HEK293T (cell line): ENCODE measurements around the gene SLC31A1.
"Not testable (repeated sequence)": the region's sequence is repeated elsewhere in the genome, so short reads cannot be mapped to it uniquely, and the experiment has no call there.

Source experiments
- CTCF ChIA-PET: fragments of 350-600 bp; formaldehyde crosslinking; extraction: SDS; loops from one replicate; lab custom pipeline; 2021; ENCODE audit warnings: antibody characterized with exemption, inconsistent platforms; lab: Yijun Ruan, JAX
- POLR2A ChIA-PET: fragments of 350-600 bp; formaldehyde crosslinking; extraction: SDS; loops from one replicate; lab custom pipeline; 2020; ENCODE audit warnings: antibody characterized with exemption, inconsistent platforms; lab: Yijun Ruan, JAX
- DNase-seq: peaks from one replicate; pipeline ENCODE4 v3.0.0; 2012; ENCODE audit warnings: mixed read lengths; ENCODE audit errors: extremely low spot score
- ARNT ChIP-seq: fragments of 450-650 bp; IDR thresholded peaks from 2 replicates; pipeline ENCODE4 v1.6.1; 2017; ENCODE audit warnings: mild to moderate bottlenecking
- BHLHE40 ChIP-seq: fragments of 450-650 bp; IDR thresholded peaks from 2 replicates; pipeline ENCODE4 v1.6.1; 2016; ENCODE audit warnings: mild to moderate bottlenecking, moderate library complexity, borderline replicate concordance
- CTBP1 ChIP-seq: fragments of 450-650 bp; IDR thresholded peaks from 2 replicates; pipeline ENCODE4 v1.6.1; 2016; ENCODE audit warnings: borderline replicate concordance
- ELF4 ChIP-seq: fragments of 450-650 bp; IDR thresholded peaks from 2 replicates; pipeline ENCODE4 v1.6.1; 2017; ENCODE audit warnings: antibody characterized with exemption
- FOXA1 ChIP-seq: fragments of 450-650 bp; IDR thresholded peaks from 2 replicates; pipeline ENCODE4 v1.6.1; 2016; ENCODE audit warnings: mild to moderate bottlenecking
- FOXK2 ChIP-seq: fragments of 450-650 bp; IDR thresholded peaks from 2 replicates; pipeline ENCODE4 v1.6.1; 2016; ENCODE audit warnings: mild to moderate bottlenecking
- FOXM1 ChIP-seq: fragments of 450-650 bp; IDR thresholded peaks from 2 replicates; pipeline ENCODE4 v1.6.1; 2017; ENCODE audit warnings: mild to moderate bottlenecking, borderline replicate concordance
- HDGF ChIP-seq: fragments of 450-650 bp; IDR thresholded peaks from 2 replicates; pipeline ENCODE4 v1.6.1; 2017; ENCODE audit warnings: antibody characterized with exemption, borderline replicate concordance
- L3MBTL2 ChIP-seq: fragments of 450-650 bp; conservative IDR thresholded peaks from 2 replicates; pipeline ENCODE4 v1.6.1; 2016; ENCODE audit warnings: mild to moderate bottlenecking
- LEF1 ChIP-seq: fragments of 450-650 bp; IDR thresholded peaks from 2 replicates; pipeline ENCODE4 v1.6.1; 2017; ENCODE audit warnings: mild to moderate bottlenecking, borderline replicate concordance
- NFRKB ChIP-seq: fragments of 450-650 bp; IDR thresholded peaks from 2 replicates; pipeline ENCODE4 v1.6.1; 2016; ENCODE audit warnings: mild to moderate bottlenecking, moderate library complexity
- SP1 ChIP-seq: fragments of 450-650 bp; IDR thresholded peaks from 2 replicates; pipeline ENCODE4 v1.6.1; 2017
- SUZ12 ChIP-seq: fragments of 450-650 bp; IDR thresholded peaks from 2 replicates; pipeline ENCODE4 v1.6.1; 2016; ENCODE audit warnings: mild to moderate bottlenecking
- TARDBP ChIP-seq: fragments of 450-650 bp; IDR thresholded peaks from 2 replicates; pipeline ENCODE4 v1.6.1; 2016
- ZNF384 ChIP-seq: fragments of 450-650 bp; IDR thresholded peaks from 2 replicates; pipeline ENCODE4 v1.6.1; 2016
- TF ChIP-seq, protein P1 (sequence below): fragments of 450-650 bp; IDR thresholded peaks from 2 replicates; pipeline ENCODE4 v1.6.1; 2016

The SLC31A1 gene

DNA sequence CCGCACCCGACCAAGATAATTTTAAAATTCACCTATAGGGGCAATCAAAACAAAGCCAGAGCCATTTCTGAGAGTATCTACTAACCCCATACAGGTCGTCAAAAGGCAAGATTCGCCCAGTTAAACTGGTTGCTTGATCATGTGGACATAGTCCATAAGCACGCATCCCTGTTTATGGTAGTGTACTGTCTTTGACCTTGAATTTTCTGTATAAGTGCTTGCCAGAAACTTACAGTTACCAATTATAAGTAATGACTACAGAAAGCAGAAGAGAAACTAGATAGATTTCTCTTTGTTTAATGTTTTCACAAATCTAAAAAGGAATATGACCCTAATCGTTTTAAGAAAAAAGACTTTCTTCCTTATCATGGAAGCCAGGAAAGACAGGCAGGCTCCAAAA, 25.6 kb downstream of the SLC31A1 start:
- POLR2A ChIA-PET = no interaction called here
- TF ChIP-seq ELF4 (no peak), LEF1 (no peak), SP1 (no peak), FOXM1 (no peak), ARNT (no peak), TARDBP (no peak), CTBP1 (no peak), ZNF384 (no peak), L3MBTL2 (no peak), HDGF (no peak)
- TF ChIP-seq, protein P1, sequence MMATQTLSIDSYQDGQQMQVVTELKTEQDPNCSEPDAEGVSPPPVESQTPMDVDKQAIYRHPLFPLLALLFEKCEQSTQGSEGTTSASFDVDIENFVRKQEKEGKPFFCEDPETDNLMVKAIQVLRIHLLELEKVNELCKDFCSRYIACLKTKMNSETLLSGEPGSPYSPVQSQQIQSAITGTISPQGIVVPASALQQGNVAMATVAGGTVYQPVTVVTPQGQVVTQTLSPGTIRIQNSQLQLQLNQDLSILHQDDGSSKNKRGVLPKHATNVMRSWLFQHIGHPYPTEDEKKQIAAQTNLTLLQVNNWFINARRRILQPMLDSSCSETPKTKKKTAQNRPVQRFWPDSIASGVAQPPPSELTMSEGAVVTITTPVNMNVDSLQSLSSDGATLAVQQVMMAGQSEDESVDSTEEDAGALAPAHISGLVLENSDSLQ = no peak
- DNase-seq = no peak
- CTCF ChIA-PET = no interaction called here

DNA sequence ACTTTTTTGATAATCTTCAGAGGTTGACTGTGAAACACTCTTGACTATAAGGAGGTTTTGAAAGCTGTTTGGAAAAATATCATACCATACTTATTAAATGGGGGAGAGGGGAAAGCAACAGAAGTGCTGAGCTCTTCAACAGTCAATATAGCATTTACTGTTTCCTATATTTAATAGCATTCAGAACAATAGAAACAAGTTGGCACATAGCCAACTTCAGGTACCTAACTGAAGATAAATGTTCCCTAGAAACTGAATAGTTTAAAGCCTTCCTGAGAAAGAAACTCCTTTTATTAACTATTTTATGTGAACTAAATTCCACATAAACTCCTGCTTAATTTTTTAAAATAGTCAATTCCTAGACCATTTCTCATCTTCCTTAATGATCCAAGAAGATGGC, 26.3 kb downstream of the SLC31A1 start:
- ChIA-PET CTCF (no interaction called here), POLR2A (no interaction called here)
- TF ChIP-seq LEF1 = no peak
- no peak for TF ChIP-seq NFRKB
- TF ChIP-seq TARDBP = no peak
- no peak for TF ChIP-seq FOXK2
- TF ChIP-seq SUZ12 = no peak
- TF ChIP-seq FOXM1 = no peak
- DNase-seq = no peak

DNA sequence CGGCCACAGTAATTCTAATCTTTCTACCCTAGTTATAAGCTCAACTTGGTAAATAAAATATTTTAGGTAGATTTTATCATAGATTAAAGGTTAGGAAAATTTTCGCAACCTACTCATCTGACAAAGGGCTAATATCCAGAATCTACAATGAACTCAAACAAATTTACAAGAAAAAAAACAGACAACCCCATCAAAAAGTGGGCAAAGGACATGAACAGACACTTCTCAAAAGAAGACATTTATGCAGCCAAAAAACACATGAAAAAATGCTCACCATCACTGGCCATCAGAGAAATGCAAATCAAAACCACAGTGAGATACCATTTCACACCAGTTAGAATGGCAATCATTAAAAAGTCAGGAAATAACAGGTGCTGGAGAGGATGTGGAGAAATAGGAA, 28.3 kb downstream of the SLC31A1 start:
- CTCF ChIA-PET, POLR2A ChIA-PET, DNase-seq: not testable (repeated sequence)

- CTCF ChIA-PET = no interaction called here
- no peak for TF ChIP-seq ZNF384
- TF ChIP-seq ARNT = no peak
- no peak for TF ChIP-seq NFRKB
- no peak for TF ChIP-seq FOXK2
- no peak for TF ChIP-seq SP1
- TF ChIP-seq L3MBTL2 = no peak
- TF ChIP-seq FOXM1 = no peak
- TF ChIP-seq SUZ12 = no peak
- no peak for TF ChIP-seq BHLHE40
- no peak for TF ChIP-seq HDGF
- no peak for DNase-seq
- POLR2A ChIA-PET = no interaction called here
Measured at GRCh38 chr9:113250807-113251206, 29.5 kb downstream of the SLC31A1 start.

DNA sequence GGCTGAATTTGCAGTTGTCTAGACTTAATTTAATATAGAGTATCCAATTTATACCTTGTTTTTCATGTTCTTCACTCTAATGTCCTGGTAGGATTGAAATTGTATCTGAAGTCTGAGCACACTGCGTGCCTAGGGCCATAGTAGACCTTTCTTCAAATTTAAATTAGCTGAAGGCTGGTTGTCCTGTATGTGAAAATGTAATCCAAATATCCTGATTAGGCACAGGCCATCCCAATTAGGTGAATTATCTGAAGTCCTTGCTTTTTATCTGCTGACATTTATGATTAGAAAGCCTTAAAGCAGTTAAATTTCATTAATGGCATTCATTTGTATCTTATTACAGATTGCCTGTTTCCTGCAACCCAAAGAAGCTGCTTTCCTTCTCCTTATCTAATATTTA, 33.6 kb downstream of the SLC31A1 start:
- ChIA-PET CTCF (no interaction called here), POLR2A (interaction anchor here (1.1 kb wide), 1 partner anchor 20 kb away, joined by 3 read pairs; the partner anchor contains the start of gene CDC26)
- no peak for DNase-seq
- TF ChIP-seq BHLHE40 (no peak), FOXA1 (no peak), ARNT (no peak)

DNA sequence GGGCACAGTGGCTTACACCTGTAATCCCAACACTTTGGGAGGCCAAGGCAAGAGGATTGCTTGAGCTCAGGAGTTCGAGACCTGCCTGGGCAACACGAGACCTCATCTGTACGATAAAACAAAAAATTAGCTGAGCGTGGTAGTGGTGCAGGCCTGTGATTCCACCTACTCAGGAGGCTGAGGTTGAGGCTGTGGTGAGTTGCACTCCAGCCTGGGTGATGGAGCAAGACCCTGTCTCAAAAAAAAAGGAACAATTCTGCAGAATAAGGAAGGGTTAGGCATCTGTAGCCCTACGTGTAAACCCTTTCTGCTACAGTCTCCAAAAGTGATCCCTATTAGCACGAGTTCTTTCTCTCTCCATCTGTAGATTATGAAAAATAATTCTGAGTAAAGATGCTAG, 34.1 kb downstream of the SLC31A1 start:
- CTCF ChIA-PET = no interaction called here
- TF ChIP-seq SP1 = no peak
- no peak for TF ChIP-seq ARNT
- TF ChIP-seq NFRKB = no peak
- no peak for TF ChIP-seq L3MBTL2
- no peak for TF ChIP-seq ELF4
- TF ChIP-seq ZNF384 = no peak
- no peak for TF ChIP-seq TARDBP
- TF ChIP-seq SUZ12 = no peak
- TF ChIP-seq, protein P1 = no peak
- TF ChIP-seq BHLHE40 = no peak
- TF ChIP-seq FOXA1 = no peak
- TF ChIP-seq FOXM1 = no peak
- TF ChIP-seq LEF1 = no peak
- TF ChIP-seq FOXK2 = no peak
- no peak for TF ChIP-seq HDGF
- TF ChIP-seq CTBP1 = no peak
- POLR2A ChIA-PET = interaction anchor here (1.1 kb wide), 1 partner anchor 20 kb away, joined by 3 read pairs; the partner anchor contains the start of gene CDC26
- DNase-seq = no peak

GRCh38 chr9:113257863-113258262, 36.5 kb downstream of the SLC31A1 start:
- no peak for TF ChIP-seq BHLHE40
- ChIA-PET POLR2A (no interaction called here), CTCF (no interaction called here)
- DNase-seq = no peak

DNA sequence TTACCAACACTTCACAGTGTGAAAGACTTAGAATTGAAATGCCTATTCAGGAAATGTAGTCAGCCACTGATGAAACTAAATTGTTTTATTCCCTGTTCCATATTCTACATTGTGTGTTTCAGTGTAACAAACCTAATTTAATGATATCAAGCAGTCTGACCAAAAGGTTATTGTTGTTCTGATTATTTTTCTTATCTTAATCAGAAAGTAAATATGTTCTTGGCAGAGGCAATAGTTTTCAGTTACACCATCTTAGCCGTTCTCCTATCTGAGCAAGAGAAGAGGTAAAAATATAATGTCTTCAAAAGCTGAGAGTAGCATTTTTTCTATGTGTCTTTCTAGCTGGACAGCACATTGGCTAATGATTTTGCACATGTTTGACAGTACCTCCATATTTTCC, 36.9 kb downstream of the SLC31A1 start:
- no peak for DNase-seq
- TF ChIP-seq, protein P1 = no peak
- TF ChIP-seq TARDBP (no peak), HDGF (no peak), SP1 (no peak), ELF4 (no peak), ZNF384 (no peak), SUZ12 (no peak)
- ChIA-PET POLR2A (no interaction called here), CTCF (no interaction called here)
